GM12874 (cell line): ENCODE data around the gene KMT2E.

Experiments
- CTCF ChIP-seq: IDR thresholded peaks from 2 replicates; pipeline ENCODE4 v1.5.1; 2011; ENCODE audit warnings: low read depth, mild to moderate bottlenecking, control low read depth, low read length, moderate library complexity; ENCODE audit not compliant: insufficient read depth

The KMT2E gene

GRCh38 chr7:105101864-105102263 is 87.9 kb downstream of the KMT2E start:
- TF ChIP-seq CTCF = no peak

GRCh38 chr7:105102557-105103352 is 88.8 kb downstream of the KMT2E start:
- TF ChIP-seq CTCF = no peak

DNA sequence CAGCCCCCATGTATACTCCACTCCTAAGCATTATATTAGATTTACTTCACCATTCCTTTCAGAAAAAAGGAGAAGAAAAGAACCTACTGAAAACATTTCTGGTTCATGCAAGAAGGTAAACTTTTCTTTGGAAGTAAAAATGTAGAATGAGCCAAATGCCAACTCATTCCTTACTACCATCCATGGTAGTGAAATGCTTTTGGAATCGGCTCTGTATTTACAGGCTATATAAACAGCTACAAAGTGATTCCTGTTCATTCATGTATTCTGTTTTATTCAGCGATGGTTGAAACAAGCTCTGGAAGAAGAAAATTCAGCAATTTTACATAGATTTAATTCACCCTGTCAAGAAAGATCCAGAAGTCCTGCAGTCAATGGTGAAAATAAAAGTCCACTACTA is 91.6 kb downstream of the KMT2E start:
- no peak for TF ChIP-seq CTCF

GRCh38 chr7:105106473-105106872 is 92.5 kb downstream of the KMT2E start:
- TF ChIP-seq CTCF = no peak

- no peak for TF ChIP-seq CTCF
Measured at GRCh38 chr7:105107458-105107857, 93.5 kb downstream of the KMT2E start.

- TF ChIP-seq CTCF = no peak
Measured at GRCh38 chr7:105112440-105113418, 98.7 kb downstream of the KMT2E start.
